ENCODE data around the gene NXPH4.

NXPH4 gene

GRCh38 chr12:57248934-57249742, 32.5 kb downstream of the NXPH4 start:
- DNase-seq, result no peak

- no peak for DNase-seq
Measured at GRCh38 chr12:57250541-57250940, 33.9 kb downstream of the NXPH4 start.

- DNase-seq, result no peak
Measured at GRCh38 chr12:57250956-57251355, 34.4 kb downstream of the NXPH4 start, which contains the start of gene STAC3. Gene STAC3, minus strand, starts transcription at chr12:57251187. Its CDS starts 1,551 bp downstream, at chr12:57249636.

GRCh38 chr12:57254506-57255280, 38.1 kb downstream of the NXPH4 start:
- no peak for DNase-seq

- no peak for DNase-seq
Measured at GRCh38 chr12:57255916-57256315, 39.3 kb downstream of the NXPH4 start.

GRCh38 chr12:57258977-57259970, 42.7 kb downstream of the NXPH4 start:
- no peak for DNase-seq

- DNase-seq, result no peak
Measured at GRCh38 chr12:57260366-57260765, 43.8 kb downstream of the NXPH4 start.

GRCh38 chr12:57261428-57261865, 44.9 kb downstream of the NXPH4 start:
- DNase-seq, result no peak

GRCh38 chr12:57262126-57262822, 45.7 kb downstream of the NXPH4 start:
- no peak for DNase-seq

GRCh38 chr12:57263096-57263495, 46.5 kb downstream of the NXPH4 start:
- DNase-seq, result no peak

- no peak for DNase-seq
Measured at GRCh38 chr12:57266681-57267080, 50.1 kb downstream of the NXPH4 start.

- no peak for DNase-seq
Measured at GRCh38 chr12:57268264-57268663, 51.7 kb downstream of the NXPH4 start.

GRCh38 chr12:57270966-57271470, 54.4 kb downstream of the NXPH4 start:
- no peak for DNase-seq

- no peak for DNase-seq
Measured at GRCh38 chr12:57272337-57273151, 56.0 kb downstream of the NXPH4 start.

- DNase-seq, result no peak
Measured at GRCh38 chr12:57273516-57273915, 56.9 kb downstream of the NXPH4 start.
